Measurements from ENCODE around the gene IL21R. TPM values are rescaled to one million over a fixed set of nuclear protein-coding genes. Genes with fewer than 3 reads are reported as not detected.

IL21R gene
- total RNA-seq, 2 experiments from 2014 or later, result 34.5 to 34.8 TPM

GRCh38 chr16:27370318-27370717 is 31.7 kb upstream of the IL21R start:
- peaks cover 0 to 5% of the 10 kb centered on the region in 2 experiments for H3K9me3 ChIP-seq (ENCODE audit: control insufficient read depth in 1 of 2, insufficient read depth in 1 of 2, low read length in 2 of 2)
- TF ChIP-seq CTCF (IDR thresholded peaks at IDR 0.05), result no peak
- no peaks in the 10 kb centered on the region for H3K36me3 ChIP-seq (ENCODE audit: insufficient read depth, low read length)
- H3K9me3 Mint-ChIP-seq, result no peaks in the 10 kb centered on the region
- H3K4me1 Mint-ChIP-seq (ENCODE audit: low read depth), result peaks cover 53% of the 10 kb centered on the region
- no peaks in the 10 kb centered on the region for H3K36me3 Mint-ChIP-seq (ENCODE audit: low read depth)
- H3K27ac ChIP-seq (ENCODE audit: low read depth in 1 of 2, low read length in 2 of 2), result no peak overlapping the region
- ATAC-seq (ENCODE audit: poor library complexity) (no peak), DNase-seq (no peak)
- H3K27me3 ChIP-seq (ENCODE audit: control insufficient read depth in 1 of 2, insufficient read depth in 2 of 2, low read length in 2 of 2), result no peaks in the 10 kb centered on the region
- ChIA-PET POLR2A (interaction anchor here (4.1 to 8.6 kb wide), 2 partner anchors 34 to 134 kb away, joined by 20 to 134 read pairs; partner anchors contain the start of gene IL21R), CTCF (interaction anchor here (3.3 kb wide), 1 partner anchor 52 kb away, joined by 31 read pairs; no protein-coding TSS in a partner anchor)
- peak overlapping the region; percentile 99 for H3K27ac Mint-ChIP-seq
- no peak overlapping the region for H3K4me3 Mint-ChIP-seq
- no peak overlapping the region for H3K4me3 ChIP-seq (ENCODE audit: low read length)
- no peaks in the 10 kb centered on the region for H3K27me3 Mint-ChIP-seq
- H3K4me1 ChIP-seq (ENCODE audit: insufficient read depth, low read length), result peaks cover 85% of the 10 kb centered on the region
- intact Hi-C loops (cut with DNase I, micrococcal nuclease), result no loop called here

- ChIA-PET POLR2A (interaction anchor here (0.5 to 8.6 kb wide), 7 partner anchors 11 to 169 kb away, joined by 3 to 134 read pairs (median 4); partner anchors contain the start of gene IL21R), CTCF (interaction anchor here (0.9 to 2.0 kb wide), 4 partner anchors 54 to 204 kb away, joined by 3 to 8 read pairs (median 5); no protein-coding TSS in a partner anchor)
- Mint-ChIP-seq H3K27me3 (no peaks in the 10 kb centered on the region), H3K9me3 (no peaks in the 10 kb centered on the region), H3K36me3 (ENCODE audit: low read depth) (no peaks in the 10 kb centered on the region), H3K4me1 (ENCODE audit: low read depth) (peaks cover 41% of the 10 kb centered on the region), H3K27ac (no peak overlapping the region), H3K4me3 (no peak overlapping the region)
- peak overlapping the region in 1 of 2 donors; percentile 47 for H3K27ac ChIP-seq (ENCODE audit: low read depth in 1 of 2, low read length in 2 of 2)
- no peak for TF ChIP-seq CTCF (IDR thresholded peaks at IDR 0.05)
- no peak for ATAC-seq (ENCODE audit: poor library complexity)
- H3K4me1 ChIP-seq (ENCODE audit: insufficient read depth, low read length), result peaks cover 76% of the 10 kb centered on the region
- no peaks in the 10 kb centered on the region for H3K36me3 ChIP-seq (ENCODE audit: insufficient read depth, low read length)
- no peak for DNase-seq
- intact Hi-C loops (cut with DNase I, micrococcal nuclease), result no loop called here
- H3K27me3 ChIP-seq (ENCODE audit: control insufficient read depth in 1 of 2, insufficient read depth in 2 of 2, low read length in 2 of 2), result no peaks in the 10 kb centered on the region
- H3K4me3 ChIP-seq (ENCODE audit: low read length), result no peak overlapping the region
- peaks cover 0 to 5% of the 10 kb centered on the region in 2 experiments for H3K9me3 ChIP-seq (ENCODE audit: control insufficient read depth in 1 of 2, insufficient read depth in 1 of 2, low read length in 2 of 2)
Measured at GRCh38 chr16:27373312-27373711, 28.7 kb upstream of the IL21R start.

GRCh38 chr16:27374221-27374803 is 27.7 kb upstream of the IL21R start:
- no peak overlapping the region for H3K4me3 Mint-ChIP-seq

More at GRCh38 chr16:27374221-27374803, 27.7 kb upstream of the IL21R start:
- Mint-ChIP-seq H3K27me3 (no peaks in the 10 kb centered on the region), H3K36me3 (ENCODE audit: low read depth) (no peaks in the 10 kb centered on the region), H3K4me1 (ENCODE audit: low read depth) (peaks cover 43% of the 10 kb centered on the region), H3K9me3 (no peaks in the 10 kb centered on the region), H3K27ac (no peak overlapping the region)
- H3K27me3 ChIP-seq (ENCODE audit: control insufficient read depth in 1 of 2, insufficient read depth in 2 of 2, low read length in 2 of 2), result no peaks in the 10 kb centered on the region
- CTCF ChIA-PET, result interaction anchor here (0.9 to 2.6 kb wide), 3 partner anchors 26 to 139 kb away, joined by 3 to 10 read pairs (median 3); no protein-coding TSS in a partner anchor
- no peak for TF ChIP-seq CTCF (IDR thresholded peaks at IDR 0.05)
- intact Hi-C loops (cut with DNase I, micrococcal nuclease), result loop anchor here in 1 of 2 experiments (2.0 kb wide), 1 partner anchor 28 kb away; the partner anchor contains the start of gene IL21R
- ATAC-seq (ENCODE audit: poor library complexity), result no peak
- peak overlapping the region in 1 of 2 donors; percentile 39 for H3K27ac ChIP-seq (ENCODE audit: low read depth in 1 of 2, low read length in 2 of 2)
- DNase-seq, result peak in 2 of 14 experiments; percentile 36 to 47
- POLR2A ChIA-PET, result interaction anchor here (1.1 to 1.5 kb wide), 3 partner anchors 28 to 30 kb away, joined by 4 to 7 read pairs (median 4); partner anchors contain the start of gene IL21R
- H3K4me1 ChIP-seq (ENCODE audit: insufficient read depth, low read length), result peaks cover 78% of the 10 kb centered on the region
- H3K36me3 ChIP-seq (ENCODE audit: insufficient read depth, low read length), result no peaks in the 10 kb centered on the region
- no peak overlapping the region for H3K4me3 ChIP-seq (ENCODE audit: low read length)
- H3K9me3 ChIP-seq (ENCODE audit: control insufficient read depth in 1 of 2, insufficient read depth in 1 of 2, low read length in 2 of 2), result peaks cover 0 to 5% of the 10 kb centered on the region in 2 experiments

Measured in CD4-positive, alpha-beta T cell (primary cell).